NAMALWA (cell line): ENCODE data around the gene CDYL.

Experiments
- DNase-seq: peaks from one replicate; pipeline ENCODE4 v3.0.0-alpha.2; 2015; ENCODE audit warnings: low spot score

The CDYL gene

GRCh38 chr6:4908062-4908461, 131.9 kb downstream of the CDYL start:
- DNase-seq = no peak

GRCh38 chr6:4909063-4909706, 133.0 kb downstream of the CDYL start:
- DNase-seq = no peak

- no peak for DNase-seq
Observed at GRCh38 chr6:4910037-4910760, 134.0 kb downstream of the CDYL start.

- DNase-seq = no peak
Observed at GRCh38 chr6:4912559-4912958, 136.4 kb downstream of the CDYL start.

GRCh38 chr6:4913705-4914419, 137.7 kb downstream of the CDYL start:
- no peak for DNase-seq

GRCh38 chr6:4914420-4915159, 138.4 kb downstream of the CDYL start:
- DNase-seq = no peak

- DNase-seq = no peak
Observed at GRCh38 chr6:4916954-4917561, 140.9 kb downstream of the CDYL start.

- no peak for DNase-seq
Observed at GRCh38 chr6:4920914-4921410, 144.8 kb downstream of the CDYL start.

GRCh38 chr6:4922488-4923037, 146.4 kb downstream of the CDYL start:
- no peak for DNase-seq

GRCh38 chr6:4923081-4923480, 146.9 kb downstream of the CDYL start:
- no peak for DNase-seq

GRCh38 chr6:4924661-4925271, 148.6 kb downstream of the CDYL start:
- no peak for DNase-seq

- no peak for DNase-seq
Observed at GRCh38 chr6:4925580-4925979, 149.4 kb downstream of the CDYL start.

GRCh38 chr6:4928426-4928825, 152.2 kb downstream of the CDYL start:
- no peak for DNase-seq

GRCh38 chr6:4929097-4929718, 153.0 kb downstream of the CDYL start:
- DNase-seq = no peak

GRCh38 chr6:4930025-4930691, 154.0 kb downstream of the CDYL start:
- DNase-seq = no peak

GRCh38 chr6:4931530-4932227, 155.5 kb downstream of the CDYL start:
- DNase-seq = no peak

- DNase-seq = no peak
Observed at GRCh38 chr6:4932228-4932903, 156.2 kb downstream of the CDYL start.

GRCh38 chr6:4935486-4935885, 159.3 kb downstream of the CDYL start:
- no peak for DNase-seq
